ENCODE measurements around the gene FNTB. TPM values are rescaled to one million over a fixed set of nuclear protein-coding genes. Genes with fewer than 3 reads are reported as not detected.
A peak's percentile ranks its signal among the peaks of the same experiment; 100 is the strongest.

FNTB gene, protein sequence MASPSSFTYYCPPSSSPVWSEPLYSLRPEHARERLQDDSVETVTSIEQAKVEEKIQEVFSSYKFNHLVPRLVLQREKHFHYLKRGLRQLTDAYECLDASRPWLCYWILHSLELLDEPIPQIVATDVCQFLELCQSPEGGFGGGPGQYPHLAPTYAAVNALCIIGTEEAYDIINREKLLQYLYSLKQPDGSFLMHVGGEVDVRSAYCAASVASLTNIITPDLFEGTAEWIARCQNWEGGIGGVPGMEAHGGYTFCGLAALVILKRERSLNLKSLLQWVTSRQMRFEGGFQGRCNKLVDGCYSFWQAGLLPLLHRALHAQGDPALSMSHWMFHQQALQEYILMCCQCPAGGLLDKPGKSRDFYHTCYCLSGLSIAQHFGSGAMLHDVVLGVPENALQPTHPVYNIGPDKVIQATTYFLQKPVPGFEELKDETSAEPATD
- total RNA-seq (13.0 TPM), polyA plus RNA-seq (12.8 TPM)

DNA sequence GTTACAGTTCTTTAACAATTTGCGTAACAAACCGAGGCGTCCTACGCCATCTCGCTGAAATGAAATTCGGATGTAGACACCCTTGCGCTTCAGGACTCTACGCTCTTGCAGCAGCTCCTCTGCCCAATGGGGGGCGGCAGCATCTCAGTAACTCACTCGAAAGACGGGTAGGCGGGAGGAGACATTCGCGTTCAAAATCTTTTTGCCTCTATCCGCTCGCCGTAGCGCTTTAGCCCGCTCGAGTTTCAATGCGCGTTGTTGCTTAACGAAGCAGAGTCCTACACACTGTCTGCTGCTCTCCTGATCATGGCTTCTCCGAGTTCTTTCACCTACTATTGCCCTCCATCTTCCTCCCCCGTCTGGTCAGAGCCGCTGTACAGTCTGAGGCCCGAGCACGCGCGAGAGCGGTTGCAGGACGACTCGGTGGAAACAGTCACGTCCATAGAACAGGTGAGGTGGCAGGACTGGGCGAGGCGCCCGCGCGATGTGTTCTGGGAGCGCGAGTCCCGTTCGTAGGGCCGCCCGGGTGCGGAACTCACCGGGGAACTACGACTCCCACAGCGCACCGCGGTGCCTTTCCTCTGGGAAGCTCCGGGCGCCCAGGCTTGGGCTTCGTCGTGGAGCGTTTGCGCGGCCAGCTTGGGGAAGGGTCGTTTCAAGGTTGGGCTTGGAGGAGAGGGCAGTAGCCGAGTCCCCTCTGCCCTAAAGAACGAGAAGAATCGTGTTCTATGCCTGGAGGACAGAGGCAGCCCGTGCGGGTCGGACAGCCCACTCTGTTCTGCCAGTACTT, at the start of gene FNTB:
TSS of gene FNTB (plus strand) at position 248 of the 790 bp plus-strand sequence. CDS start at position 307, 59 bp downstream.
- H3K4me1 ChIP-seq (ENCODE audit: insufficient read depth), result no peaks in the 10 kb centered on the region
- under 1% methylated on average over 65 of the region's 65 CpGs for WGBS
- peak within 1 kb of the TSS; percentile 65 for H3K27ac ChIP-seq (ENCODE audit: low read depth)
- peak; percentile 96 for DNase-seq (ENCODE audit: extremely low spot score)
- peak within 1 kb of the TSS; percentile 55 for H3K4me3 ChIP-seq (ENCODE audit: low read depth, low read length)
- H3K36me3 ChIP-seq (ENCODE audit: insufficient read depth), result no peaks in the 10 kb centered on the region

DNA sequence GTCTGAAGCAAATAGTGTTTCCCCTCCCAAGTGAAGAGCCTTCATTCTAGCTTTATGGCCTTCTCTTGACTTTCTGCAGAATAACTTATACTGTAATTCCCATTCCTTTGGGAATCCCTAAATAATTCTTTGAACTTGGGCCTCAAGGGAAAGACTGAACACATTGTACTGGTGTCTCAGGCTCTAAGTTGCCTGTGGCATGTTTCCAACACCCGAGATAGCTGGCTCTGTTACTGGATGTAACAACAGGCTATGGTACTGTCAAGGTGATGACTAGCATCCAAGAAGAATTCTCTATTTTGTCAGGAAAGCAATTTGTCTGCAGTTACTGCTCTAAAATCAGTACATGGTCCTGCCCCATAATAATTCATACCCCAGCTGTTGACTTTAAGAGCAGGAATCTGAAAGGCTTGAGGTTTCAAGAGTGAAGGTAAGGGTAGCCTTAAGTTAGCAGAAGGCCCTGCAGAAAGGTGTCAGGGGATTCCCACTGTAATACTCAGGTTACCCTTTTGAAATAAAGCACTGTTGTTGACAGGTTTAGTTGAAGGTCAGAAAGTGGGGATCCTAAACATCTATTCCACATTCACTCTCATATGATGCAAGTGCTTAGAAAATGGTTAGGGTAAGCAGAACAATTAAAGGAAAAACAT, 49.4 kb upstream of the FNTB start:
- no peak overlapping the region for H3K4me3 ChIP-seq (ENCODE audit: low read depth, low read length)
- no peaks in the 10 kb centered on the region for H3K36me3 ChIP-seq (ENCODE audit: insufficient read depth)
- no peak overlapping the region for H3K27ac ChIP-seq (ENCODE audit: low read depth)
- no peaks in the 10 kb centered on the region for H3K4me1 ChIP-seq (ENCODE audit: insufficient read depth)
- 11% methylated on average over 1 of the region's 1 CpG for WGBS
- no peak for DNase-seq (ENCODE audit: extremely low spot score)

DNA sequence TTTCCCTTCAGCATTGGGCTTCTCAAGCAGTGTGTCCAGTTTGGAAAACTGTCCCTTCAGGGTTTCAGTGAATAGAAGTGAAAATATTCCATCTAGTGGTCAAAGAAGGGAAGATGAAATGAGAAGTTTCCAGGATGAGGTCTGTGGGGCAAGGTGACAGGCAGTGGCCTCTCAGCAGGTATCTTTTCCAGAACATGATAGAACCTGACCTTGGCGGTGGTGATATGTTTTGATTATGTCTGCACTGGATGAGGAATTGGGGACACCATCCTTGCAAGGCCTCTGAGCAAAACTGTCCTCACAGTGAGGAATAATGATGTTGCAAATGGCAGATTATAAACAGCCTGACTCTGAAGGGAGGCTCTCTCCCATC, 48.9 kb upstream of the FNTB start:
- H3K36me3 ChIP-seq (ENCODE audit: insufficient read depth), result no peaks in the 10 kb centered on the region
- no peak overlapping the region for H3K4me3 ChIP-seq (ENCODE audit: low read depth, low read length)
- no peaks in the 10 kb centered on the region for H3K4me1 ChIP-seq (ENCODE audit: insufficient read depth)
- no peak overlapping the region for H3K27ac ChIP-seq (ENCODE audit: low read depth)
- WGBS, result 80% methylated on average over 1 of the region's 1 CpG
- no peak for DNase-seq (ENCODE audit: extremely low spot score)

DNA sequence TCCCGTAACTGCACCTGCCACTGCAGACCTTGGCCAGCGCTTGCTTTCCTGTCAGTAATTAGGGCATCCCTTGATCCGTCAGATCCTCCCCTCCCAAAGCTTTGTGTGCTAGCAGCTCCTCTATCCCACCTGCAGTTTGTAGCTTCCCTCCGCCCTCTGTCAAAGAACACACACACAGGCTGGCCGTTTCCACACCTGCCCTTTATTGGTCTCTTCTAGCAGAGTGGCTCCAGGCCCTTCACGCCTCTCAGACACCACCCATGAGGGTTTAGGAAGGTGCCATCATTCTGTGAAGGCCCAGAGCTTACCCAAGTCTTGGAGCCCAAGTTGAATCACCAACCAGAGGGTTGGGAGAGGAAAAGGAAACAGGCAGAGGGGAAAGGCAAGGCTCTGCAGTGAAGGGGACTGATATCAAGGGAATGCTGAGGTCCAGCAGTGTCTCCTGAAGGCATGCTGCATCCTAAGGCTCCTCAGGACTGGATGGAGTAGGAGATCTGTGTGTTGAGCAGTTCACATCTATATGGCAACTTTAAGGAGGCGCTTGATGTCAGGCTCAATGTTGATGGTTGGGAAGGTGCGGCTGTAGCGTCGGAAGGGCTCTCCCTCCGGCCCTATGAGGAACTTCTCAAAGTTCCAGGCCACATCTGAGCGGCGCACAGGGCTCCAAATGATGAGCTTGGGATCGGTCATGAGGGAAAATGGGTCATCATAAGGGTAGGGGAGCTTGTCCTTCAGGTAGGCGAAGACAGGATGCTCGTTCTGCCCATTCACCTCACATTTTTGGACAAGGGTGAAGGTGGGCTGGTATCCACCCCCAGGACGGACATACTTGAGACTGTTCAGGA, 47.5 kb upstream of the FNTB start:
- 93% methylated on average over 17 of the region's 17 CpGs for whole genome bisulfite sequencing
- no peak for DNase-seq (ENCODE audit: extremely low spot score)
- H3K4me1 ChIP-seq (ENCODE audit: insufficient read depth), result no peaks in the 10 kb centered on the region
- H3K36me3 ChIP-seq (ENCODE audit: insufficient read depth), result no peaks in the 10 kb centered on the region
- no peak overlapping the region for H3K4me3 ChIP-seq (ENCODE audit: low read depth, low read length)
- no peak overlapping the region for H3K27ac ChIP-seq (ENCODE audit: low read depth)

DNA sequence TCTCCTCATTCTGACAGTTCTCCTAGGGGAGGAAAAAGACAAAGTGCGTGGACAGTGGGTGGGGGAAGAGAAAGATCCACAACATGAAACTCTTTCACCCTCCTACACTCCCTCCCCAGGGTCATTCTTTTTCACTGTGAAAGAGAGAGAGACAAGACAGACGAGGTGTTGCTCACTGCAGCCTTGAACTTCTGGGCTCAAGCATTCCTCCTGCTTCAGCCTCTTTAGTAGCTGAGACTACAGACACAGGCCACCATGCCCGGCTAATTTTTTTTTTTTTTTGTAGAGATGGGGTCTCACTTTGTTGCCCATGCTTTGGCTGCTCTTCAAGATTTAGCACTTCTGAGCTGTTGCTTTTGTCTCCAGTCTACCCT, 46.9 kb upstream of the FNTB start:
- Histone ChIP-seq H3K4me1 (ENCODE audit: insufficient read depth) (no peaks in the 10 kb centered on the region), H3K36me3 (ENCODE audit: insufficient read depth) (no peaks in the 10 kb centered on the region), H3K27ac (ENCODE audit: low read depth) (no peak overlapping the region), H3K4me3 (ENCODE audit: low read depth, low read length) (no peak overlapping the region)
- no peak for DNase-seq (ENCODE audit: extremely low spot score)
- WGBS, result 90% methylated on average over 3 of the region's 3 CpGs

DNA sequence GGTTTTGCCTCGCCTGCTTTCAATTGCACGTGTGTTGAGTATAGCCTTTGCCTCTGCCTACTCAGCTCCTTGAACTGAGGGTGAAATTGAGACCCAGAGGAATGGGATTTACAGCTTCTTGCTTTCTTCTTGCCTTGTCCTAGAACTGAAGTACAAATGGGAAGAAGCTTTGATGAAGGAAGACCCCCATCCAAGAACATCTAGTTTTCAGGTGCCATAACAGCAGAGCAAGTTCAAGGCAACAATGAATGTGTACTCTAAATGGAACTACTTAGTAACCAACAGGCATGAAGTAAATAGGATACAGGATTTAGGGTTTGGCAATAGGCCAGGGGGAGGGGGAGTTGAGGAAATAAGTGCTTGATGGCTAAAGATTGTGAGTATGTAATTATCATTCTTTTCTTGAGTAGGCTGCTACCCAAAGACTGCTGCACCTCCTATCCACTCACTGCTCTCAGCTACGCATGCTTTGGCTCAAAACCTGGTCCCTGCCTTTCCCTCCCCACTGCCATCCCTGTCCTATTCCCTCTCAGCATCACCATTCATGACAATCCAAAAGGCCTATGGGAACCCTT, 46.3 kb upstream of the FNTB start:
- Histone ChIP-seq H3K27ac (ENCODE audit: low read depth) (no peak overlapping the region), H3K4me3 (ENCODE audit: low read depth, low read length) (no peak overlapping the region), H3K36me3 (ENCODE audit: insufficient read depth) (no peaks in the 10 kb centered on the region), H3K4me1 (ENCODE audit: insufficient read depth) (no peaks in the 10 kb centered on the region)
- WGBS, result 87% methylated on average over 3 of the region's 3 CpGs
- no peak for DNase-seq (ENCODE audit: extremely low spot score)

DNA sequence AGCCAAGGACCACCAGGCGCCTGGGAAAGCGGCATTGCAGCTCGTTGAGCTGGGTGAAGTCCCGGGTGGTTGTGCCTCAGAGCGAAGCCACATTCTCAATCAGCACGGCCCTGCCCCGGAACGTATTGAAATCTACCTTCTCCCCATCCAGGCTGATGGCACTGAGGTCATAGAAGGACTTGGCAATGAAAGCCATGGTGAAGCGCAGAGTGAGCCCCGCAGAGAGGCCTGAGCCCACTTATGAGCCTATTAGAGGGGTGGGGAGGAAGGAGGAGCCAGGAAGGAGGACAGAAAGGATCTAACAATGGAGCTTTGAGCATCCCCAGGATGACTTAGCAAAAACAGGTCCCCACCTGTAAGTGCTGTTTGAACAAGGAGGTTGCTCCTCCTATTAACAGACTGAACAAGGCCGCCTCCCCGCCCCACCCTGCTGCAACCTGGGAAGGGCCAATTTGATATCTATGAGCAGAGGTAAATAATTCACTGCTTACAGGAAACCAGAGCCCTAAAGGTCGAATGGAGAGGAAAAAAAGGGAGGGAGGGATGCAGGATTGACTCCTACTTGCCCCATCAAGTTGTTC, 44.1 kb upstream of the FNTB start, which contains the start of gene GPX2:
TSS of gene GPX2 (minus strand) at position 215 of the 581 bp plus-strand sequence. CDS start at position 196, 19 bp downstream.
- 85% methylated on average over 13 of the region's 13 CpGs for WGBS
- peak; percentile 58 for DNase-seq (ENCODE audit: extremely low spot score)
- H3K4me3 ChIP-seq (ENCODE audit: low read depth, low read length), result peak within 1 kb of the TSS; percentile 7
- H3K27ac ChIP-seq (ENCODE audit: low read depth), result peak within 1 kb of the TSS; percentile 6
- no peaks in the 10 kb centered on the region for H3K4me1 ChIP-seq (ENCODE audit: insufficient read depth)
- H3K36me3 ChIP-seq (ENCODE audit: insufficient read depth), result no peaks in the 10 kb centered on the region

DNA sequence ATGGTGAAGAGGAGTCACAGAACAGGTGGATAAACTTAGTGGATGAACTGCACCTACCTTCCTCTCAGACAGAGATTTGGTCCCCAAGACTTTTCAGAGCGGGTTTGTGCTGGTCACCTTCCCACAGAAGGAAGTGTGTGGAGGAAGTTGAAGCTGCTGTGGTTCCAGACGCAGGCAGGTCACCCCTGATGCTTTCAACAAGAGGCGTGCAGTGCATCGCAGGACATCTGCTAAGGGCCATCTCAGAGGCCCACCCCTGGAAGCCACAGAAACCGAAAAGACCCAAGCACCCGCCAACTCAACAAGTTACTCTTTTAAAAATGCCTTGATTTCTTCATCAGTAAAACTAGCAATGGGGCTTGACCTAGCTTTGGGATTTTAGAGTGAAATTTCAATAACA, 43.1 kb upstream of the FNTB start:
- Histone ChIP-seq H3K4me3 (ENCODE audit: low read depth, low read length) (no peak overlapping the region), H3K4me1 (ENCODE audit: insufficient read depth) (no peaks in the 10 kb centered on the region), H3K27ac (ENCODE audit: low read depth) (no peak overlapping the region), H3K36me3 (ENCODE audit: insufficient read depth) (no peaks in the 10 kb centered on the region)
- DNase-seq (ENCODE audit: extremely low spot score), result no peak
- 82% methylated on average over 6 of the region's 6 CpGs for WGBS

DNA sequence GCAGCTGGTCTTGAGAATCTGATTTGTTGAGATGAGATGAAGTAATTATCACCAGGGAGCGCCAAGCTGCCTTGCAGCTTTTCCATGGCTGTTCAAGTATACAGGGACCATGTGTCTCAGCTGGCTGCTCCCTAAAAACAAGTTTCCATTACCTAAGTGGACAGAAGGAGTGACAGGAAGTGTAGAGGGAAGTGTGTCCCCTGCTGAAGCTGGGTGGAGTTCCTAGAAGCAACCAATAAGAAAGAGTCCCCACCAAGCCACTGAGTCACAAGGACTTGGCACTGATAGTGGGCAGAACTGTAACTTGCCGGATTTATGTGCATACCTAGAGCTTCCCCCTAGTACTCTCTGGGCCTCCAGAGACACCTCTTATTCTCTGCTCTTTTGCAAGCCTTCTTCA, 42.7 kb upstream of the FNTB start:
- no peak for DNase-seq (ENCODE audit: extremely low spot score)
- Histone ChIP-seq H3K4me3 (ENCODE audit: low read depth, low read length) (no peak overlapping the region), H3K36me3 (ENCODE audit: insufficient read depth) (no peaks in the 10 kb centered on the region), H3K4me1 (ENCODE audit: insufficient read depth) (no peaks in the 10 kb centered on the region), H3K27ac (ENCODE audit: low read depth) (no peak overlapping the region)
- WGBS, result 83% methylated on average over 2 of the region's 2 CpGs

DNA sequence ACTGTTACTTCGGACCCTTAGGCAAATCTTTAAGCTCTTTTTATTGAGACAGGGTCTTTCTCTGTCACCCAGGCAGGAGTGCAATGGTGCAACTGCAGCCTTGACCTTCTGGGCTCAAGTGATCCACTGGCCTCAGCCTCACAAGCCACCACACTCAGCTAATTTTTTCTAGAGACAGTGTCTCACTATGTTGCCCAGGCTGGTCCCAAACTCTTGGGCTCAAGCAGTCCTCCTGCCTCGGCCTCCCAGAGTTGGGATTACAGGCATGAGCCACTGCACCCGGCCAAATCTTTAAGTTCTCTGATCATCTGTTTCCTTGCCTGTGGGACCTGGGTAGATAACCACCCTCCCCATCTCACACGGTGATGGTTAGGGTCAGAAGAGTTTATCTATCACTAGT, 41.8 kb upstream of the FNTB start:
- DNase-seq (ENCODE audit: extremely low spot score), result no peak
- H3K36me3 ChIP-seq (ENCODE audit: insufficient read depth), result no peaks in the 10 kb centered on the region
- no peaks in the 10 kb centered on the region for H3K4me1 ChIP-seq (ENCODE audit: insufficient read depth)
- H3K4me3 ChIP-seq (ENCODE audit: low read depth, low read length), result no peak overlapping the region
- 91% methylated on average over 4 of the region's 4 CpGs for WGBS
- H3K27ac ChIP-seq (ENCODE audit: low read depth), result no peak overlapping the region

DNA sequence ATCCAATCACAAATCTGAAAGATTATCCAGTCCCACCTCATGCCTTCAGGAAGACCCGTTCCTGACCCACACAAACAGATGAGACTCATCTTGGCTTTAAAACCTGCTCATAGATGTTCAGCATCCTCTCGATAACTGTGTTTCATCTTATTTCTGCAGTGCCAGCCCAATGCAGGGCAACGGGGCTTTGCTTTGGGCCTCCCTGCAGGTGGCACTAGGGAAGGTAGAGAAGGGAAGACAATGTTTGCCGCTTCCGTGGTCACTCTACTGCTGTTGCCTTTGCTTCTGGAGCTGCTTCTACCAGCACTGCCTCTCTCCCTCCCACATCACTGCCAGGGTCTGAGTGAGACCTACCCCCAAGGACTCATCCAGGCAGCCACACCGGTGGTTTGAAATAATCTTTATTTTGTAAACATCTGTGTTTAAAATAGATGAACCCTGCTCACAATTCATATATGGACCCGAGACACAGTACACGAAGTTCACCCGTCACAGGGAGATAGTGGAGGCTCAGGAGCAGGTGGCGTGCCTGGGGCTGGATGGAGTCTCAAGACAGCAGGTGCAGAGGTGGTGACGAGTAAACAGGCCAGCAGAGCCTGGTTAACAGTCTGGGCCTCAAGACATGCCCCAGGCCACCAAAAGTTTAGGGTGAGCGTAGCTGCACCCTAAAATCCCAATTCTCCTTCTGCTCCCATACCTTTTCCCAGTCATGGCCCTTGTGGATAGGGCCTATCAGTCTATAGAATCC, 41.1 kb upstream of the FNTB start:
- Histone ChIP-seq H3K4me1 (ENCODE audit: insufficient read depth) (no peaks in the 10 kb centered on the region), H3K36me3 (ENCODE audit: insufficient read depth) (no peaks in the 10 kb centered on the region), H3K27ac (ENCODE audit: low read depth) (no peak overlapping the region), H3K4me3 (ENCODE audit: low read depth, low read length) (no peak overlapping the region)
- no peak for DNase-seq (ENCODE audit: extremely low spot score)
- 85% methylated on average over 12 of the region's 12 CpGs for WGBS

Data from urinary bladder (tissue), 4 donors.